ENCODE measurements around the gene RASSF4. TPM values are rescaled to one million over a fixed set of nuclear protein-coding genes. Genes with fewer than 3 reads are reported as not detected.

Gene RASSF4
- total RNA-seq, 1 experiment from 2014 or later = not detected

- POLR2A ChIA-PET = no interaction called here
- intact Hi-C loops (cut with micrococcal nuclease) = loop anchor here (10.0 kb wide), 1 partner anchor 300 kb away; no protein-coding TSS in a partner anchor
- Mint-ChIP-seq H3K27ac (ENCODE audit: low read depth, unreplicated experiment) (no peak overlapping the region), H3K4me1 (ENCODE audit: insufficient read depth, unreplicated experiment) (peaks cover 6% of the 10 kb centered on the region), H3K9me3 (ENCODE audit: unreplicated experiment) (no peaks in the 10 kb centered on the region), H3K27me3 (ENCODE audit: insufficient read depth, unreplicated experiment) (peaks cover 6% of the 10 kb centered on the region), H3K4me3 (ENCODE audit: unreplicated experiment) (no peak overlapping the region), H3K36me3 (ENCODE audit: insufficient read depth, unreplicated experiment) (no peaks in the 10 kb centered on the region)
- BruUV-seq (replicated peaks) = no TSS peak
- TF ChIP-seq, protein P1, sequence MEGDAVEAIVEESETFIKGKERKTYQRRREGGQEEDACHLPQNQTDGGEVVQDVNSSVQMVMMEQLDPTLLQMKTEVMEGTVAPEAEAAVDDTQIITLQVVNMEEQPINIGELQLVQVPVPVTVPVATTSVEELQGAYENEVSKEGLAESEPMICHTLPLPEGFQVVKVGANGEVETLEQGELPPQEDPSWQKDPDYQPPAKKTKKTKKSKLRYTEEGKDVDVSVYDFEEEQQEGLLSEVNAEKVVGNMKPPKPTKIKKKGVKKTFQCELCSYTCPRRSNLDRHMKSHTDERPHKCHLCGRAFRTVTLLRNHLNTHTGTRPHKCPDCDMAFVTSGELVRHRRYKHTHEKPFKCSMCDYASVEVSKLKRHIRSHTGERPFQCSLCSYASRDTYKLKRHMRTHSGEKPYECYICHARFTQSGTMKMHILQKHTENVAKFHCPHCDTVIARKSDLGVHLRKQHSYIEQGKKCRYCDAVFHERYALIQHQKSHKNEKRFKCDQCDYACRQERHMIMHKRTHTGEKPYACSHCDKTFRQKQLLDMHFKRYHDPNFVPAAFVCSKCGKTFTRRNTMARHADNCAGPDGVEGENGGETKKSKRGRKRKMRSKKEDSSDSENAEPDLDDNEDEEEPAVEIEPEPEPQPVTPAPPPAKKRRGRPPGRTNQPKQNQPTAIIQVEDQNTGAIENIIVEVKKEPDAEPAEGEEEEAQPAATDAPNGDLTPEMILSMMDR (IDR thresholded peaks at IDR 0.05; ENCODE audit: unreplicated experiment) = no peak
- no peak for DNase-seq (ENCODE audit: unreplicated experiment)
- CTCF ChIA-PET = interaction anchor here (1.0 to 3.9 kb wide), 7 partner anchors 9 to 530 kb away, joined by 4 to 28 read pairs (median 6); partner anchors contain the start of gene DEPP1
Observed at GRCh38 chr10:44934416-44935200, 25.0 kb upstream of the RASSF4 start.

DNA sequence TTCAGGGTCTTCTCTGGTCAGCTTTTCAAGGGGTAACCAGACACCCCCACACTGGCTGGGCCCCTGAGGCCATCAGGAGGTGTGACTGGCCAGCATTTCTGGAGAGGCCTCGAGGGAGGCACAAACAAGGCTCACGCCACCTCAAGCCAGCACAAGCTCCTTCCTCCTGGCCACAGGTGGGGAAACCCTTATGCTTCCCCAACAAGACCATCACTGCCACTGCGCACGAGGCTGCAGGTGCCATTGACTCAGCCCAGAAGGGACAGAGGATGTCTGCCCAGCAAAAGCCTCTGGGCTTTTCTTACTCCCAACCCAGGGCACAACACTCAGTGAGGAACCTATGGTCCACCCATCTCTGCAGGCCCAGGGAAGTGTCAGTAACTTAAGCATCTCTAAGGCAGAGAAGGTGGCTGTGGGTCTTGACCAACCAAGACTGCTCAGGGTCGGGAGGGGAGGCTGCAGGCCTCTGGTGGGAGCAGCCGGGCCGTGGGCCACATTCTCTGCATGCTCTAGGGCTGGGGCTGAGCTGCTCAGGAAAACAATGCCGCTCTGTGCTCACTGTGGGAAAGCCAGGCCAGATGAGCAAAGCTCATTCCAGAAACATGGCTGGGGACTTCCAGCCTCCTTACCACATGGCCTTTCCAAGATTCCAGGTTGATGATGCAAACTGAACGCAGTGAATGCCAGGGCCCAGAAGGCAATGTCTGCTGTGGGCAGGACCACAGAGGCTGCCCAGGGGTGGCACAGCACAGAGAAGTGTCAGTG is 24.2 kb upstream of the RASSF4 start:
- no peak overlapping the region for H3K27ac Mint-ChIP-seq (ENCODE audit: low read depth, unreplicated experiment)
- H3K4me1 Mint-ChIP-seq (ENCODE audit: insufficient read depth, unreplicated experiment) = peaks cover 6% of the 10 kb centered on the region
- H3K4me3 Mint-ChIP-seq (ENCODE audit: unreplicated experiment) = no peak overlapping the region
- no TSS peak for BruUV-seq (replicated peaks)
- TF ChIP-seq, protein P1 (IDR thresholded peaks at IDR 0.05; ENCODE audit: unreplicated experiment) = no peak
- H3K36me3 Mint-ChIP-seq (ENCODE audit: insufficient read depth, unreplicated experiment) = no peaks in the 10 kb centered on the region
- peak; percentile 36 for DNase-seq (ENCODE audit: unreplicated experiment)
- intact Hi-C loops (cut with micrococcal nuclease) = loop anchor here (10.0 kb wide), 1 partner anchor 299 kb away; no protein-coding TSS in a partner anchor
- POLR2A ChIA-PET = no interaction called here
- no peaks in the 10 kb centered on the region for H3K9me3 Mint-ChIP-seq (ENCODE audit: unreplicated experiment)
- CTCF ChIA-PET = interaction anchor here (0.9 to 1.4 kb wide), 4 partner anchors 8 to 529 kb away, joined by 4 to 6 read pairs (median 4); no protein-coding TSS in a partner anchor
- no peaks in the 10 kb centered on the region for H3K27me3 Mint-ChIP-seq (ENCODE audit: insufficient read depth, unreplicated experiment)

DNA sequence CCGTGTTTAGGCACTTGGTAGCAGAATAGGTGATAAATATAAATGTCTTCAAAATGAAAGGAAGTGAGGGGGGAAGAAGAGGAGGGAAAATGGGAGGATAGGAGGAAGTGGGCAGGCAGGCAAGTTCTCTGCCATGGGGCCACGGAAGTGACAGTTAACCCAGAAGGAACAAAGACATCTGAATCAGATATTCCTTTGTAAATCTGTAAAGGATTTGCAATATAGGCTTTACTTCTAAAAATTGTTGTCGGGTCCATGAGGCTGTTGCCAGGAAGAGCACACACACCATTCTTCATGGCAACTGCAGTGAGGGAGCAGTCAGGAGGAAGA is 23.7 kb upstream of the RASSF4 start:
- Mint-ChIP-seq H3K27ac (ENCODE audit: low read depth, unreplicated experiment) (no peak overlapping the region), H3K9me3 (ENCODE audit: unreplicated experiment) (no peaks in the 10 kb centered on the region), H3K4me1 (ENCODE audit: insufficient read depth, unreplicated experiment) (peaks cover 6% of the 10 kb centered on the region), H3K4me3 (ENCODE audit: unreplicated experiment) (no peak overlapping the region), H3K27me3 (ENCODE audit: insufficient read depth, unreplicated experiment) (no peaks in the 10 kb centered on the region), H3K36me3 (ENCODE audit: insufficient read depth, unreplicated experiment) (no peaks in the 10 kb centered on the region)
- ChIA-PET CTCF (interaction anchor here (0.9 kb wide), 1 partner anchor 38 kb away, joined by 5 read pairs; no protein-coding TSS in a partner anchor), POLR2A (interaction anchor here (0.7 kb wide), 1 partner anchor 43 kb away, joined by 3 read pairs; the partner anchor contains the start of gene DEPP1)
- no peak for DNase-seq (ENCODE audit: unreplicated experiment)
- intact Hi-C loops (cut with micrococcal nuclease) = loop anchor here (10.0 kb wide), 1 partner anchor 299 kb away; no protein-coding TSS in a partner anchor
- TF ChIP-seq, protein P1 (IDR thresholded peaks at IDR 0.05; ENCODE audit: unreplicated experiment) = no peak
- BruUV-seq (replicated peaks) = no TSS peak
